ENCODE results near the gene HAUS6.
"Not testable (repeated sequence)": the region's sequence is repeated elsewhere in the genome, so short reads cannot be mapped to it uniquely, and the experiment has no call there.

Gene HAUS6

GRCh38 chr9:19117039-19117716, 14.5 kb upstream of the HAUS6 start:
- DNase-seq (ENCODE audit: low read depth), result no peak

DNA sequence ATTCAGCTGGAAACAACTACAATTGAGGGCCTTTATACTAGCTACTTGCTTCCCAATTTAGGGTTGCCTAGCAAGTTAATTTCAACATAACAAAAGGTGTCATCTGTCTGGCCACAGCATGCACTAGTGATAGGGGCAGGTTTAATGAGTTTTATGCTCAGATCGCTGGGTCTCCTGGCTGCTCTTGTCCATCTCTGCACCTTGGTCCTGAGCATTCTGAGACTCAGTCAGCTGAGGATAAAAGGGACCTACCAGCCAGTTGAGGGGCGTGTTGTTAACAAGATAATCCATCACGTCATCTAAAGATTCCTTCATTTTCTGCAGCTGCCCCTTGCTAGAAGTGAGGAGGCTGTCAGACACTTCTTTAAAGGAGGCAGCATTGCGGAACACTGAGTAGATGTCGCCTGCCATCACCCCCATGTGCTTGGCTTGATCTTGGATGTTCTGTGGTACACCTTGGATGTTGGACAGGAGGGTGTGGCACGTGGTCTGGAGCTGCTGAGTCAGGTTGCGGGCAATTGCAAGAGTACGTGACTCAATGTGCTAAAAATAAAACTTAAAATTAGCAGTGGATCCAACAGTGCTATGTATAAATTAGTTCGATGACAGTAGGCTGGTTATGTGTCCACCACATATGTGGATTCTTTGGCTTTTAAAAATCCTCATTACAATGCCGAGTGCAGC, 13.5 kb upstream of the HAUS6 start:
- no peak for DNase-seq (ENCODE audit: low read depth)

- DNase-seq (ENCODE audit: low read depth), result no peak
Observed at GRCh38 chr9:19114680-19115270, 12.1 kb upstream of the HAUS6 start.

DNA sequence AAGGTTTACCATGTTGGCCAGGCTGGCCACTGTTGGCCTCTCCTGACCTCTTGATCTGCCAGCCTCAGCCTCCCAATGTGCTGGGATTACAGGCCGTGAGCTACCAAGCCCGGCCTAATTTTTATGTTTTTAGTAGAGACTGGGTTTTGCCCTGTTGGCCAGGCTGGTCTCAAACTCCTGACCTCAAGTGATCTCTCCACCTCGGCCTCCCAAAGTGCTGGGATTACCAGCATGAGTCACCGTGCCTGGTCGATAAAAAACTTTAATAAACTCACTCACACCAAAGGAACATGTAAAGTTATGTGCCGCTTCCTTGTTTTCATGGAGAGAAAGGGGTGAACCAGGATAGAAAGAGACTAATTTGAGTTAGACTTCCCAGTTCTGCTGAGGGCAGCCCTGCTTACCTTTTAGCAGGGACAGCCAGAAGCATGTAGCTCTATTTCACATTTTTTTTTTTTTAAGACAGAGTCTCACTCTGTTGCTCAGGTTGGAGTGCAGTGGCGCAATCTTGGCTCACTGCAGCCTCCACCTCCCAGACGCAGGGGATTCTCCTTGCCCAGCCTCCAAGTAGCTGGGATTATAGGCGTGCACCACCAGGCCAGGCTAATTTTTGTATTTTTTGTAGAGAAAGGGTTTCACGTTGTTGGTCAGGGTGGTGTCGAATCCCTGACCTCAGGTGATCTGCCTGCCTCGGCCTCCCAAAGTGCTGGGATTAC, 11.4 kb upstream of the HAUS6 start:
- no peak for DNase-seq (ENCODE audit: low read depth)

GRCh38 chr9:19113064-19113611, 10.4 kb upstream of the HAUS6 start:
- not testable (repeated sequence) for DNase-seq (ENCODE audit: low read depth)

DNA sequence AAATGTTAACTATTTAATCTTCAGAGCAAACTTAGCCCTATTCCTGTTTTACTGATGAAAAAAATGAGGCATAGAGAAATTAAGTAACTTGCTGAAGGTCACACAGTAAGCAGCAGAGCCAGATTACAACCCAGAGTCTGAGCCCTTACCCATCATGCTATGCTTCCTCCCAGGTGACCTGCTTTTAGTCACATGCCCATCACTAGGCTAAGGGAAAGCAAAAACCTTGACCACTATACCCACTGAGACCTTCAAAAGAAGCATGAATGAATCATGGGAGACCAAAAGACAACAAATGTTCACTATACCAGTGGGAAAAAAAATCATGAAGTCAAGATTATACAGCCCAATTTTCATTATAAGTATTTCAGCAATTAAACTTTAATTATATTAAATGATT, 5.3 kb upstream of the HAUS6 start:
- no peak for DNase-seq (ENCODE audit: low read depth)

DNA sequence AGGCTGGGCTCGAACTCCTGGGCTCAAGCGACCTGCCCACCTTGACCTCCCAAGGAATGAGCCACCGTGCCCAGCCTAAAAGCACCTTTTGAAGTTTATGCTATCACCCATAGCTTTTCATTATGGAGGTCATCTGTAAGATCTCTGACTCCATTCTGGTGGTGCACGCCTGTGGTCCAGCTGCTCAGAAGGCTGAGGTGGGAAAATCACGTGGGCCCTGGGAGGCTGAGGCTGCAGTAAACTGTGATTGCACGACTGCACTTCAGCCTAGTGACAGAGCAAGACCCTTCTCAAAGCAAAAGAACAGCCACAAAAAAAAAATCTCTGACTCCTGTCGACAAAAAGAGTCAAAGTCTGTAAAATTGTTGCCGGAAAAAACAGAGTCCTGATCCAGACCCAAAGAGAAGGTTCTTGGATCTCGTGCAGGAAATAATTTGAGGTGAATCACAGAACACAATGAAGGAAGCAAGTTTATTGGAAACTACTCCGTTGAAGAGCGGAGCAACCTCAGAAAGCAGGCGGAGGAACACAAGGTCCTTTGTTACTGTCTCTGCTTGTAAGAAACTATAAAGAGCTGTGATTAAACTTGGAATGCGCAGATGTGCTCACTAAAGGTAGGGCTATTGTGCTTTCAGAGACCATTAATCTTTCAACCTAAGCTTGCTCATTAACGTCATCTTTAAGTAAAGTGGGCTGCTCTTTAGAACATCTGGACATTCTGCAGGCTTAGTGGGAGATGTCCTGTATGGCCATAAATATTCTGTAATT, 2.0 kb upstream of the HAUS6 start:
- DNase-seq (ENCODE audit: low read depth), result no peak

DNA sequence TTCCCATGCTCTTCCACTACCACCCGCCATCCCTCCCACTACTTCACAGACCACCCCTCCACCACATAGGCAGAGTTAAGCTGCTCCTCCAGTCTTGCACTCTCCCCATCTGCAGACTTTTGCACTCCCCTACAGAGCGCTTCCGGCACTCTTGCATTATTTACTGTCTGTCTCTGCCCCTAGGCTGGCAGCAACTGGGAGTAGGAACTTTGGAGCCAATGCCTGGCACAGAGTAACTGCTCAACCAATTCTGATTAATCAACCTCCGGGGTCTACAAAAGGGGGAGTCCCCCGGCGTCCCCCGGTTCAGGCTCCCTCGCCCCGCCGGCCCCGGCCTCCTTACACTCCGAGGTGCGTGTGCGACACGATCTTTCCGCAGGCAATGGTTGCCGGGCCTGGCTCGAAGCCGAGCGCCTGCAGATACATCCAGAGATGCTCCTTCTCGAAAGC, 498 bp downstream of the HAUS6 start:
- no peak for DNase-seq (ENCODE audit: low read depth)

DNA sequence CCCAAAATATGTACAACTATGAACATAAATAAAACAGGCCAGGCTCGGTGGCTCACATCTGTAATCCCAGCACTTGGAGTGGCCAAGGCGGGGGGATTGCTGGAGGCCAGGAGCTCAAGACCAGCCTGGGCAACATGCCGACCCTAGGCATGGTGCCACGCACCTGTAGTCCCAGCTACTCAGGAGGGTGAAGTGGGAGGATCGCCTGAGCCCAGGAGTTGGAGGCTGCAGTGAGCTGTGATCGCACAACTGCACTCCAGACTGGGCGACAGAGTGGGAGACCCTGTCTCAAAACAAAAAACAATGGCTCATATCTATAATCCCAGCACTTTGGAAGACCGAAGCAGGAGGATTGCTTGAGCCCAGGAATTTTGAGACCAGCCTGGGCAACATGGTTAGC, 1.5 kb downstream of the HAUS6 start:
- DNase-seq (ENCODE audit: low read depth), result no peak

DNA sequence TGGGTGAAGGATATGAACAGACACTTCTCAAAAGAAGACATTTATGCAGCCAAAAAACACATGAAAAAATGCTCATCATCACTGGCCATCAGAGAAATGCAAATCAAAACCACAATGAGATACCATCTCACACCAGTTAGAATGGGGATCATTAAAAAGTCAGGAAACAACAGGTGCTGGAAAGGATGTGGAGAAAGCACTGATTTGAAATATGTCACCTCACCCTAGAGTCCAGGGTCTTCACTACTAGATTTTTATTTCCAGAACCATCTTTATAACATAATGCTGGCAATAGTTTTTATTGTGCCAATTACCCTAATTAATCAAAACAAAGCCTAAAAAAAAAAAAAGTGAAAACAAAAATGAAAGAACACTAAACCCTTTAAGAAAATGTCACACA, 5.3 kb downstream of the HAUS6 start:
- not testable (repeated sequence) for DNase-seq (ENCODE audit: low read depth)

- DNase-seq (ENCODE audit: low read depth), result no peak
Observed at GRCh38 chr9:19087106-19088000, 15.4 kb downstream of the HAUS6 start.

GRCh38 chr9:19085295-19085694, 17.4 kb downstream of the HAUS6 start:
- DNase-seq (ENCODE audit: low read depth), result no peak

GRCh38 chr9:19074836-19075235, 27.9 kb downstream of the HAUS6 start:
- no peak for DNase-seq (ENCODE audit: low read depth)

- no peak for DNase-seq (ENCODE audit: low read depth)
Observed at GRCh38 chr9:19074229-19074628, 28.5 kb downstream of the HAUS6 start.

DNA sequence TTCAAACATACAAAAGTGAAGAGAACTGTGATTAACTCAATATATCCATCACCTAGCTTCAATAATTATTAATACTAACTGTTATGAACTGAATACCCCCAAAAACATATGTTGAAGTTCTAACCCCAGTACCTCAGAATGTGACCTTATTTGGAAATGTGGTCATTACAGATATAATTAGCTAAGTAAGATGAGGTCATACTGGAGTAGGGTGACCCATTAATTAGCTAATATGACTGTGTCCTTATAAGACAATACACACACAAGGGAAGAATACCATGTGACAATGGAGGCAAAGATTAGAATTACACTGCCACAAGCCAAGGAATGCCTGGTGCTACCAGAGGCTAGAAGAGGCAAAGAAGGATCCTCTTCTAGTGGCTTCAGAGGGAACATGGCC, 45.7 kb downstream of the HAUS6 start:
- DNase-seq (ENCODE audit: low read depth), result no peak

DNA sequence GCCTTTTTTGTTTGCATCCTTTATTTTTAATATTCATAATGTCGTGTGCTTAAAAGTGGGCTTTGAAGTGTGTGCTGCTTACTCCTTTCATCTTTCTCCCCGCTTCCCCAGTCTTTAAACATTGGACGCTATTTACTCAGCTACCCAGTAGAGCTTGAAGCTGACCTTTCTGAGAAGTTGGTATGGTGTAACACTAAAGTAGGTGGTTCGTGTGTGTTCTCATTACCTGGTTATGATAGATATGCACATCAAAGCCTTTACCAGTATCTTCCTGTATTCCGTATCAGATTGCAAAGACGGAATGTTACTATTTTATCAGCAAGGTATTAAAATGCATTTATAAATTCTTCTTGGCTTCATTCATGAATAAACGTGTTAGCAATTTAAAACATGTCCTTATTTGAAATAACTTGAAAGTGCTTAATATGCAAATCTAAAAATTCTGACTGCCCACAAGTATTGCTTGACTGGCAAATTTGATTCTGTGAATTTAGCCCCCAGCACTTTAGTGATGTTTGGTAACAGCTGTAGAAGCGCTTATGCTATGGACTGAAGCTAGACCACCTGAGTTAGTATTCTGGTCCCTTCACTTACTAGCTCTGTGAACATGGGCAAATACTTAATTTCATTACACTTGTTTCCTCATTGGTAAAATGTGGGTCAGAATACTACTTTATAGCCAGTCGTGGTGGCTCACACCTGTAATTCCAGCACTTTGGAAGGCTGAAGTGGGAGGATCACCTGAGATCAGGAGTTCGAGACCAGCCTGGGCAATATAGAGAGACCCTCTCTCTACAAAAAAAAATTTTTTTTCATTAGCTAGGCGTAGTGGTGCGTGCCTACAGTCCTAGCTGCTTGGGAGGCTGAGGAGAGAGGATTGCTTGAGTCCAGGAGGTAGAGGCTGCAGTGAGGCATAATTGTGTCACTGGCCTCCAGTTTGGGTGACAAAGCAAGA, 51.8 kb downstream of the HAUS6 start:
- no peak for DNase-seq (ENCODE audit: low read depth)

DNA sequence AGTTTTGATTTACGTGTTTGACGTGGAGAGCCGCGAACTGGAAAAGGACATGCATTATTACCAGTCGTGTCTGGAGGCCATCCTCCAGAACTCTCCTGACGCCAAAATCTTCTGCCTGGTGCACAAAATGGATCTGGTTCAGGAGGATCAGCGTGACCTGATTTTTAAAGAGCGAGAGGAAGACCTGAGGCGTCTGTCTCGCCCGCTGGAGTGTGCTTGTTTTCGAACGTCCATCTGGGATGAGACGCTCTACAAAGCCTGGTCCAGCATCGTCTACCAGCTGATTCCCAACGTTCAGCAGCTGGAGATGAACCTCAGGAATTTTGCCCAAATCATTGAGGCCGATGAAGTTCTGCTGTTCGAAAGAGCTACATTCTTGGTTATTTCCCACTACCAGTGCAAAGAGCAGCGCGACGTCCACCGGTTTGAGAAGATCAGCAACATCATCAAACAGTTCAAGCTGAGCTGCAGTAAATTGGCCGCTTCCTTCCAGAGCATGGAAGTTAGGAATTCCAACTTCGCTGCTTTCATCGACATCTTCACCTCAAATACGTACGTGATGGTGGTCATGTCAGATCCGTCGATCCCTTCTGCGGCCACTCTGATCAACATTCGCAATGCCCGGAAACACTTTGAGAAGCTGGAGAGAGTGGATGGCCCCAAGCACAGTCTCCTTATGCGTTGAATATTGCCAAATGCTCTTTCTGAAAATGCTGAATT, 52.6 kb downstream of the HAUS6 start:
- DNase-seq (ENCODE audit: low read depth), result no peak

DNA sequence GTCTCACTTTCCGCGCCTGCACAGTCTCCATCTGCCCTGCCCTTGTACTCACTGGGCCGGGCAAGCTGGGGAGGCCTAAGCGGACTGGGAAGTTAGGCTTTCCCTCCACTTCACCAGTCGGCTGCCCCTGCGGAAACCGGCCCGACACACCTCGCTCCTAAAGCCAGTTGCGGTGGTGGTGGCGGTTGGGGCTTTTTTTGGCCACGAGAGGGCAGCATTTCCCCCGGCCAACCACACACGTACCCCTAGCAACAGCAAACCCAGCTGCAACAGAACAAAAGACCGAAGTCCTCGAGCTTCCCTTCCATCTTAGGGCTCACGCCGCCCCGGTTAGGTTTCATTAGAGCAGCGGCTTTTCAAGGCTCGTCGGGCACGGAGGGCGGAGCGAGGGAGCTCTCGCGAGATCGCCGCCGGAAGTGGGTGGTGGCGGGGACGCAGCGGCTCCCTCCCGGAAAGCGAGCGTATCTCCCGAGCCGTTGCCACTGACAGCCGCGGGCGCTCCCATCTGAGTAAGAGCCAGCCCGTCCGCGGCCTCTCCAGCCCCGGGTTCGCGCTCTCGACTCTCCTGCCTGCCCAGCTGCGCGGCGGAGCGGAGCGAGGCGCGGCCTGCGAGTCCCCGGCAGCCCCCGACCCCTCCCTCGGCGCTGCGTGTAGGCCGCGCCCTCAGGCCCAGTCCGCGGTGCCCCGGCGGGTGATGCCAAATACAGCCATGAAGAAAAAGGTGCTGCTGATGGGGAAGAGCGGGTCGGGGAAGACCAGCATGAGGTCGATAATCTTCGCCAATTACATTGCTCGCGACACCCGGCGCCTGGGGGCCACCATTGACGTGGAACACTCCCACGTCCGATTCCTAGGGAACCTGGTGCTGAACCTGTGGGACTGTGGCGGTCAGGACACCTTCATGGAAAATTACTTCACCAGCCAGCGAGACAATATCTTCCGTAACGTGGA, 53.5 kb downstream of the HAUS6 start, which contains the start of gene RRAGA:
TSS of gene RRAGA (plus strand) at position 462 of the 951 bp plus-strand sequence. CDS start at position 695, 233 bp downstream.
- DNase-seq (ENCODE audit: low read depth), result peak; percentile 86

Measured in stimulated activated CD8-positive, alpha-beta memory T cell treated with anti-CD3 and anti-CD28 coated beads, Interleukin-15, amount 100 ng/mL, for 1 hour (primary cell).